Measurements from ENCODE around the gene NOL4L.
"Not testable (repeated sequence)": the region's sequence is repeated elsewhere in the genome, so short reads cannot be mapped to it uniquely, and the experiment has no call there.

NOL4L gene

DNA sequence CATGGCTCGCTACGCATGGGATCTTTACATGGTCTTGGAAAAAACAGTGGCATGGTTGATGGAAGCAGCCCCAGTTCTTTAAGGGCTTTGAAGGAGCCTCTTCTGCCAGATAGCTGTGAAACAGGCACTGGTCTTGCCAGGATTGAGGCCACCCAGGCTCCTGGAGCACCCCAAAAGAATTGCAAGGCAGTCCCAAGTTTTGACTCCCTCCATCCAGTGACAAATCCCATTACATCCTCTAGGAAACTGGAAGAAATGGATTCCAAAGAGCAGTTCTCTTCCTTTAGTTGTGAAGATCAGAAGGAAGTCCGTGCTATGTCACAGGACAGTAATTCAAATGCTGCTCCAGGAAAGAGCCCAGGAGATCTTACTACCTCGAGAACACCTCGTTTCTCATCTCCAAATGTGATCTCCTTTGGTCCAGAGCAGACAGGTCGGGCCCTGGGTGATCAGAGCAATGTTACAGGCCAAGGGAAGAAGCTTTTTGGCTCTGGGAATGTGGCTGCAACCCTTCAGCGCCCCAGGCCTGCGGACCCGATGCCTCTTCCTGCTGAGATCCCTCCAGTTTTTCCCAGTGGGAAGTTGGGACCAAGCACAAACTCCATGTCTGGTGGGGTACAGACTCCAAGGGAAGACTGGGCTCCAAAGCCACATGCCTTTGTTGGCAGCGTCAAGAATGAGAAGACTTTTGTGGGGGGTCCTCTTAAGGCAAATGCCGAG is 148.8 kb downstream of the NOL4L start:
- DNase-seq: no peak

GRCh38 chr20:32435449-32436107 is 149.6 kb downstream of the NOL4L start:
- no peak for DNase-seq

DNA sequence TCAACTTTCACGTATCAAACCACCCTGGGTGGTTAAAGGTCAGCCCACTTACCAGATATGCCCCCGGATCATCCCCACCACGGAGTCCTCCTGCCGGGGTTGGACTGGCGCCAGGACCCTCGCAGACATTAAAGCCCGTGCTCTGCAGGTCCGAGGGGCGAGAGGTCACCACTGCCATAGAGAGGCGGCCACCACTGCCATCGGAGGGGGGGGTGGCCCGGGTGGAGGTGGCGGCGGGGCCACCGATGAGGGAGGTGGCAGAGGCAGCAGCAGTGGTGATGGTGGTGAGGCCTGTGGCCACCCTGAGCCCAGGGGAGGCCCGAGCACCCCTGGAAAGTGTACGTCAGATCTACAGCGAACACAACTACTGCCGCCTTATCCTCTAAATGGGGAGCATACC is 150.7 kb downstream of the NOL4L start:
- DNase-seq: no peak

DNA sequence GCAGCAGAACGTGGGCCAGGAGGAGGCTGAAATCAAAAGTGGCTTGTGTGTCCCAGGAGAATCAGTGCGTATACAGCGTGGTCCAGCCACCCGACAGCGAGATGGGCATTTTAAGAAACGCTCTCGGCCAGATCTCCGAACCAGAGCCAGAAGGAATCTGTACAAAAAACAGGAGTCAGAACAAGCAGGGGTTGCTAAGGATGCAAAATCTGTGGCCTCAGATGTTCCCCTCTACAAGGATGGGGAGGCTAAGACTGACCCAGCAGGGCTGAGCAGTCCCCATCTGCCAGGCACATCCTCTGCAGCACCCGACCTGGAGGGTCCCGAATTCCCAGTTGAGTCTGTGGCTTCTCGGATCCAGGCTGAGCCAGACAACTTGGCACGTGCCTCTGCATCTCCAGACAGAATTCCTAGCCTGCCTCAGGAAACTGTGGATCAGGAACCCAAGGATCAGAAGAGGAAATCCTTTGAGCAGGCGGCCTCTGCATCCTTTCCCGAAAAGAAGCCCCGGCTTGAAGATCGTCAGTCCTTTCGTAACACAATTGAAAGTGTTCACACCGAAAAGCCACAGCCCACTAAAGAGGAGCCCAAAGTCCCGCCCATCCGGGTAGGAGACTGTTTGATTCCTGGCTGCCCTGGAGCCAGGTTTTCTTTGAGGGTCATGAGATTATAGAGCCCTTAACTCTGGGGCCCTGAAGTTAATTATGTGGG is 151.7 kb downstream of the NOL4L start:
- no peak for DNase-seq

DNA sequence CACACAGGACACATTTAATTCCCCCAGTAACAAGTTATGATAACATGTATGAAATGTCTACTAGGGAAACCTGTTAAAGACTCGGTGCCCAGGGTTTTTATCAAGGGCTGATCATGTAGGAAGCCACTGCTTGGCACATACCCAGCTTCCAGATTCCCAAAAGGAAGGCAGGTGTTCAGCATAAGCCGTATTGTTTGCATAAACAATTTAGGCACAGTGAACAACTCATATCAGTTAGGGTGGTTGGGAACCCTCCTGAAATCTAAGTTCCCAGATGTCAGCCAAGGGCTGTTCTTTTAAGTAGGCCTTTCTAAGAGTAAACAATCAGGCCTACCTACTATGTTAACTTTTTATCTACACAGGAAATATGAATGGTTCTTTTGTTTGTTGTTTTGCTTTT is 152.9 kb downstream of the NOL4L start:
- no peak for DNase-seq

GRCh38 chr20:32431457-32431856 is 153.7 kb downstream of the NOL4L start:
- no peak for DNase-seq

DNA sequence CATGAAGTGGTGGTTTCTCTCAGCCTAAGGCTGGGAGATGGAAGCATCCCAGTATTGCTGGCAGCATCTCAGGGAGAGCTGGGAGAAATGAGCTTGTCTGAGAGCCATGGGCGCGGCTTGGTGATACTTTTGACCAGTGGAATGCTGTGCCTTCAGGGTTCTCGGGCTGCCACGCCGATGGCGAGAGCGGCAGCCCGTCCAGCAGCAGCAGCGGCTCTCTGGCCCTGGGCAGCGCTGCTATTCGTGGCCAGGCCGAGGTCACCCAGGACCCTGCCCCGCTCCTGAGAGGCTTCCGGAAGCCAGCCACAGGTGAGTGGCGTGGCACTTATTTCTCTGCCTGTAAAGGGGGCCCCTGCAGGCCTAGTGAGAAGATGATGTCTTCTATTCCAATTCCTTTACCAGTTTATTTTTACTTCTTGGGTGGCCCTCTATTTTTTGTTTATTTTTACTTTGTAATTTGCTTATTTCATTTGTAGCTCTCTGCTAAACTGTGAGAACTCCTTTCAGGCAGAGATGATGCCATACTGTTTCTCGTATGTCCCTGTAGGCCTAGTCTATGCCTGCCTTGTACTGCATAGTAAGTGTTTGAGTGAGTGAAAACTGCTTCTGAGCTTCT is 155.3 kb downstream of the NOL4L start:
- DNase-seq: no peak

DNA sequence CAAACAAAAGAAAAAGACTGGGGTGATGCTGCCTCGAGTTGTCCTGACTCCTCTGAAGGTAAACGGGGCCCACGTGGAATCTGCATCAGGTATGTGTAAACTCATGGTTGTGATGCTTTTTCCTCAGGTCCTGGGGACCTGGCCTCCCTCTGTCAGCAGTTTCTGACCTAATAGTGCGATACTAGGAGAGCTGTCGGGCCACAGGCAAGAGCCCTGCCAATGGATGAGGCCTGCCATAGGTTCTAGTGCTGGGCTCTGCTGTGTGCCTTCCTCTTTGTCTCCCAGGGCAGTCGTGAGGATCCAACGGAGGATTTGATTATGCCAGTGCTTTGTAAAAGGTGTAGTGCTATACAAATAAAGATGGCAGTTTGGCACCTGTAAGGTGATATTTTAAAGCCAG is 155.8 kb downstream of the NOL4L start:
- DNase-seq: no peak

DNA sequence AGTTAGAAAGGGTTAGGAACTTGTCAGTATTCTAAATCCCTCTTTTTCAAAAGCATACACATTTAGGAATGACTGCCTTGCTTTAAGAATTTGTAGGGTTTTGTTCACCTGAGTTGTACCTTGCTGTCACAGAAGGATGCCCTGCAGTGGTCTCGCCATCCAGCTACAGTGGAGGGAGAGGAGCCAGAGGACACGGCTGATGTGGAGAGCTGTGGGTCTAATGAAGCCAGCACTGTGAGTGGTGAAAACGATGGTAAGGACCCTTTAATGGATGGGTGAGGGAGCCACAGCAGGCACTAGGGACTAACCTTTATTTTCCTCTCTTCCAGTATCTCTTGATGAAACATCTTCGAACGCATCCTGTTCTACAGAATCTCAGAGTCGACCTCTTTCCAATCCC is 157.1 kb downstream of the NOL4L start:
- no peak for DNase-seq

DNA sequence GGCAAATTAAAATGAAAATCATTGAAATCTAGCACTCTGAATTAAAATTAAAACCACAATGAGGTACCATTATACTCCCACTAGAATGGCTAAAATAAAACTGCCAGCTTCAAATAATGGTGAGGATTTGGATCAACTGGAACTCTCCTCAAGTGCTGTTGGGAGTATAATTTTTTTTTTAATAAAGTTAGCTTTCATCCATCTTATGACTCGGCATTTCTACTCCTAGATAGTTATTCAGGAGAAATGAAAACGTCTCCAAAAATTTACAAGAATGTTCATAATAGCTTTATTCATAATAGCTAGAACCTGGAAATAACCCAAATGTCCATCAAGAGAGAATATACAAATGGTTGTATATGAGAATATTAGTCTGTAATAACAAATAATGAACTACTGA is 163.8 kb downstream of the NOL4L start:
- no peak for DNase-seq

DNA sequence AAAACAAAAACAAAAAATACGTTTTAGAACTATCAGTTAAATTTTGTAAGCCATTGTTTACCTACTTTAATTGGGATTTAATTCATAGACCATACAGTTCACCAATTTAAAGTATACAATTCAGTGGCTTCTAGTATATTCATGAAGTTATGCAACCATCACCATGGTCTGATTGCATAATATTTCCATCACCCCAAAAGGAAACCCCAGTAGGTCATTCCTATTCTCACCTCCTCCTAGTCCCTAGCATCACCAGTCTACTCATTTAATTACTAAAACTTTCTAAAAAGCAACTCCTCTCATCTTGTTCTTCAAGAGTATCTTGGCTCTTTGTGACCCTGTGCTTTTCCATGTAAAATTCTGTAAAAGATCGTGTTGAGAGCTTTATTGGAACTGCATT is 166.8 kb downstream of the NOL4L start:
- DNase-seq: no peak

- DNase-seq: no peak
These were observed 168.9 kb downstream of the NOL4L start for GRCh38 chr20:32416206-32416605.

GRCh38 chr20:32415494-32415893 is 169.6 kb downstream of the NOL4L start:
- no peak for DNase-seq

- no peak for DNase-seq
These were observed 173.0 kb downstream of the NOL4L start for GRCh38 chr20:32411955-32412706.

- DNase-seq: not testable (repeated sequence)
These were observed 177.9 kb downstream of the NOL4L start for GRCh38 chr20:32407131-32407750.

DNA sequence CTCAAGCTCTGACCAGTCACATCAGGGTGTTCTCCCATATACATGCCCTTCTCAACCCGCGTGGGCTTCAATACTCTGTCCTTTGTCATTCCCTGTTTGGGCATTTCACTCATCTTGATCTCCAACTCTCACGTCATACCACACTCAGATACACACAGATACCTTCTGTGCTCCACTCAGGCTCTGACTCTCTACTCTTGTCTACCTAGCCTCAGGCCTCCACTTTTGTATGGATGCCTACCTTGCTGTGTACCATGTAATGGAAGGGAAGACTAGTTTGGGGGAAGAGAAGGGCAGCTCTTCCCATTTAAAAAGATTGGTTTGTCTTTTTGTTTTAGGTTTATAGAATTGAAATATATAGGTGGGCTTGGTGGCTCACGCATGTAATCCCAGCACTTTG is 178.4 kb downstream of the NOL4L start:
- DNase-seq: no peak

DNA sequence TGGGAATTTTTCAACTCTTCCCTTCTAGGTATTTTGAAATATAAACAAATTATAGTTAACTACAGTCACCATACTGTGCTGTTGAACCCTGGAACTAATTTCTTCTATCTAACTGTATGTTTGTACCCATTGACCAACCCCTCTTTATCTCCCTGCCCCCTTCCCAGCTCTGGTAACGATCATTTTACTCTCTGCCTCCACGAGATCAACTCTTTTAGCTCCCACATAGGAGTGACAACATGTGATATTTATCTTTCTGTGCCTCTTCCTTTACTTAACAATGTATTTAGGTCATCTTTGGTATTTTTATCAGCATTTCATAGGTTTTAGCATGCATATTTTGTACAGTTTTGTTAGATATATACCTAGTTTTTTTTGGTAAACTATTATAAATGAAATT is 181.1 kb downstream of the NOL4L start:
- DNase-seq: no peak

DNA sequence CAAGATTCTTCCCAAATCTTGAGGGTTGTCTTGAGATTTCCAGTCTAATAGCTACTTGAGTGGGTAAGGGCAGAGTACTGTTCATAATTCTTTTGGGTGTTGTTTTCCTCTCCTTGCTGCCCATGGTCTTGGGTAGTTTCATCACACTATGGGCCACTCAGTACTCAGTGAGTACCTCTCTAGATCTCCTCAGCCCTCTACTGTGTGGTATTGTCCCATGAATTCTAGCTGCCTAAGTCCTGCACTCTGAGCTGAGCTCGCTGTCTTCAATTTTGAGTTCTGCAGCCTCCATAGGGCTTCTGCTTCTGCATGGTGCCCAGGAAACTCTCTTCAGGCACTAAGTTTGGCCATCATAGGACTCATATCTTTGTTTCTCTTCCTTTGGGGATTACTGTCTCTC is 184.7 kb downstream of the NOL4L start:
- no peak for DNase-seq

- DNase-seq: no peak
These were observed 187.5 kb downstream of the NOL4L start for GRCh38 chr20:32397567-32398084.

DNA sequence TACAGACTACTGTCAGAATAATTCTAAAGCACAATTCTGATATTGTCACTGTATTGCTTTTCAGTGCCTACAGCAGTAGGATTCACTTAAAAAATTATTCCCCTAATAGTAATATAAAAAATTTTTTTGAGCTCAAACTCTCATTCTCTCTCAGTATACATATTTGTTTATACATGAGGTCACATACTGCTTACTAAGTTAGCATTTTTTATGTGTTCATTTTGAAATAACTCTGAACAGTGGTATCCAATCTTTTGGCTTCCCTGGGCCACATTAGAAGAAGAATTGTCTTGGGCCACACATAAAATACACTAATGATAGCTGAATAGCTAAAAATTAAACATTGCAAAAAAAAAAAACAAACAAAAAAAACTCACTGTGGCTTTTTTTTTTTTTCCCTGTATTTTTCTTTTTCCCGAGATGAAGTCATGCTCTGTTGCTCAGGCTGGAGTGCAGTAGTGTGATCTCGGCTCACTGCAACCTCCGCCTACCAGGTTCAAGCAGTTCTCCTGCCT is 188.4 kb downstream of the NOL4L start:
- no peak for DNase-seq

DNA sequence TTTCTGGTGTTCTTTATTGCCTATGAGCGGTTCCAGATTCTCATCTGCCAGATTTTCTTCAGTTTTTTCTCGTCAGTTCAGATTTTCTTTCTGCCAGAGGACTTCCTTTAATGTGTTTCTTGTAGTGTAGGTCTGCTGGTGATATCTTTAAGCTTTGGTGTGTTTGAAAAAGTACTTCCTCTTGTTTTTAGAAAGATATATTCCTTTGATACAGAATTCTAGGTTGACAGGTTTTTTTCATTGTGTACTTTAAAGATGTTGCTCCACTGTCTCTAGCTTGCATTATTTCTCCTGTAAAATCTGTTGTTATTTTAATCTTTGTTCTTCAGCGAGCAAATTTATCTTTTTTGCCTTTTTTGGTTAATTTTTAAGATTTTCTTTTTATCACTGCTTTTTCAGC is 190.1 kb downstream of the NOL4L start:
- no peak for DNase-seq

Measured in nucleus accumbens (tissue), 56 donors.